GM18870 (cell line): ENCODE results near the gene SNX11.

Source experiments
- ATAC-seq: cut with Tn5 transposase; IDR thresholded peaks from one replicate; pipeline ENCODE4 v1.9.1; 2021; ENCODE audit warnings: moderate library complexity; ENCODE audit not compliant: unreplicated experiment

The SNX11 gene

DNA sequence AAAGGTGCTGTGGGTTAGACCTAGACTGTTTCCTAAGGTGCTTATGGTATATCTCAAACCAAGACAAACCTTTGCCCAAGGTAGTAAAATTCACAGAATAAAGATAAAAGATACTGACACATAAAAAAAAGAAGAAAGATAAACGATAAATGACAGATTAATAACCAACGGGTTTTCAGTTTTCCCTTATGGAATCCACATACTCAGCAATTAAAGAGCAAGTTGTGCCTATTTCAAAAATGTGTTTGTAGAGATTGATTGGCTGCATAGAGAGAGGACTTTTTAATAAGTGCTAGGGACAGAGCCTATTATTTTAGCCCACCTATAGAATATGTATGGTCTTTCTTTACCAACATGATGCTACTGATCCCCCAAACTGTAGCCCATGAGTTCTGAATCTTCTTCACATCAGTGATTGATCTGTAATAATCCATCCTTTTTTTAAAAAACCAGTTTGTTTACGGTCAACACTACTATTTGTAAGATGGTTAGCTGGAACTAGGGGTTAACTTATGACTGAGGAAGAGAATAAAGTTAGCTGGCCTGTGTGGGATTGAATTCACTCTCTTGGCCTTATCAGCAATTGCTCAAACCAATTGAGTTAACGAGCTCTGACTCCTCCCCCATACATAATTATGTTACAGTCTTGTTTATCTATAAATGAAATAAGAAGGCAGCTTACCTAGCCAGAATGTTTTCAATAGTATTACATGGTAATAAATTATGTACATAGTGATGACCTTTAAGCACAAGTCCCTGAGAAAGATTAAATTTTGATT is 53.8 kb downstream of the SNX11 start:
- ATAC-seq: no peak

DNA sequence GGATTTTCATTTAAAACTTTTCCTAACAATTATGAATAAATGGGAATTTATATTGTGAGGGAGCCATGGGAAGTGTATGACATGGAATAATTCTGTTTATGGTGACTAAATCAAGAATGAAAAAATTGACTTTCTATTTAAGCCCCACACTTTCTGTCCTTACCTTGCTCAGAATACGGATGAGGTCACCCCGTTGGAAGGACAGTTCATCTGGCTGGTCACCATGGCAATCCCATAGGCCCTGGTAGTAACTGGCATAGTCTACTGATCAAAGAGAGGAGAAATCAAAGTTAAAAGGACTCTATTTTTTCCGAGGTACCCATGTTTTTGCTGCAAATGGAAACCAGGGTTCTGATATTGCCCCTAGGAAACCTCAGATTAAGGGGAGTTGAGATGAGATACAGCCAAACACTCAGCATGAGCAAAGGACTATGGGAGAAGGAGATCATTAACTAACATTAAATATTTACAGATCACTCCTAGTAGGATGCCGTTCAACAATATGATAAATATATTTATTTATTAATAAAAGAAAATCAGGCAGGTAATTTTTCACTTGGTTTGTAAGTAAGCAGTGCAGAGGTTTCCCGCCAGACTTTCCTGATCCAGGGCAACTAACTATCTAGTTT is 54.9 kb downstream of the SNX11 start:
- ATAC-seq: no peak

DNA sequence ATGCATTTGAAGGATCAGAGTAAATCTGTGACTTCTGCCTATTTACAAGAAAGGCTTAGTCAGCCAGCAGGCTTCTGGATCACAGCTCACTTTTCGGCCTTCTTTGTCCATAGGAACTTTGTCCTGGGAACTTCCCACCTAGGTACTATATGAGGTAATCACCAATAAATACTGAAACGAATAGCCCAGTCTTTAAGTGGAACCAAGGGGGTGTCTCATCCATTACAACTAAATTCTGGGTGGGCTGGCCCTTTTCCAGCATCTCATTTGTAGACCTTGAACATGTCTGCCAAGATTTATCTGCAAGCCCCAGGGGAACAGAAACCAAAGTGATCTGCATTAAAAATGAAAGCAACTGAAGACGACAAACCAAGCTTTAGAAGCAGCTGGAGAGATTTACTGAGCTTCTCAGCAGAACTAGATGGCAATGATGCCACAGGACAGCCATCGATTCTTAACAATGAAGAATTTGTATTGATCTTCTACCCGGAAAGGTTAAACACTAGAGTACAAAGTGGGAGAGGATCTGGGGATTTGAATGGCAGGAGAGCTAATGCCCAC is 55.5 kb downstream of the SNX11 start:
- no peak for ATAC-seq

DNA sequence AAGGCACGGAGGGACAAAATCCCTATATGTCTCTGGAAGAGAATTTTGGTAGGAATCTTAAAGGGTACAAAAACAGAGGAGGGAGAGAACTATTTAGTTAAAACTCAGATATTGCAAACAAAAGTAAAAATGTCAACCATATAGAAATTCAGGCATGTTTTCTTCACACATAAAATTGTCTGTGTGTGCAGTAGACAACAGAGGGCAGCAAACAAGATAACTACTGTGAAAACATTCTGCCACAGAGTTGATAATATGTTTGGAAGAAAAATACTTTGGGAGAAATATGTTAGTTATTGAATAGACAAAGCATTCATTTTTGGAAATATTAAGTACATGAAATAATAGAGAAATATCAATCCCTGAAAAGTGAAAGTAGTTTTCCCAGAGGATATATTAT is 56.2 kb downstream of the SNX11 start:
- ATAC-seq: no peak

DNA sequence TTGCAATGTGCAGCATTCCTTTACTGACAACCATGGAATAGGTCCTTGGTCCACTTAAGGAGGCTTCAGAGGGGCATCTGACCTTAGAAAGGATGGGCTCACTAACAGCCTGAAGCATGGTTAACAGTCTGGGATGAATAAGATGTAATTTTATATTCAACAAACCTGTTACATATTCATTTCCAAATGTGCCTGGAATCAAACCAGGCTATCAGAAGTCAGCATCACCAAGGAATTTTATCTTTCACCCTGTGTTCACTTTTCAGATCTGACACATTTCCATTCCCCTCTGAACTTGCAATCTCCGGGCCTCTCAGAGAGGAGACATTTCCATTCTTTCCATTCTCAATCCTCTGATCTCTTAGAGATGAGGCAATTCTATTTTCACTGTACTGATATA is 62.4 kb downstream of the SNX11 start:
- ATAC-seq: no peak
